ENCODE results near the gene AHCYL2. TPM values are rescaled to one million over a fixed set of nuclear protein-coding genes. Genes with fewer than 3 reads are reported as not detected.

AHCYL2 gene
- total and polyA plus RNA-seq, 2 donors (not counting 1 experiment from before 2014, with no cell fraction given), result 8.8 to 26.2 TPM

DNA sequence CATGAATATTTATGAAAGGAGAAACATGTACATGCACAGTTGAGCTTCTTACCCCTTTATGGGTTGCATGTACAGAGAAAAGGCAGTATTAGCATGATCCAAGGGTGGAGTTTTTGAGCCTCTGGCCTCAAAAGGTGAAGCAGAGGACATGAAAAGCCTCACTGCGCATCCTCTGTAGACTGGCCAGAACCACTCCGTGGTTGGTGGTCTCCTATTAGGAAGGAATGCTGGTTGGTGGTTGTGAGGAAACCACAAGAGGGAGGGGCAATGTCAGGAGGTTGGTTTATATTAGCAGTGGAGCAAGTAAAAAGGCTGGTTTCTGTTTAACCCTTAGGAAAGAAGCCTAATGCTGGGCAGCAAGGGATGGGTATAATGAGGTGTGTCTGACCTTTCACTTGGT lies 37.5 kb downstream of the AHCYL2 start:
- no peak overlapping the region for H3K4me3 ChIP-seq (ENCODE audit: control extremely low read depth in 1 of 5, extremely low read depth in 1 of 5, insufficient read depth in 1 of 5, low read depth in 2 of 5, low read length in 4 of 5)
- H3K79me2 ChIP-seq (ENCODE audit: control insufficient read depth, insufficient read depth, low read length), result peaks cover 21% of the 10 kb centered on the region
- H3K4me1 ChIP-seq (ENCODE audit: control insufficient read depth in 2 of 2, insufficient read depth in 2 of 2, low read length in 2 of 2), result peaks cover 11 to 12% of the 10 kb centered on the region in 2 donors
- 46% methylated on average over 2 of the region's 2 CpGs for WGBS (ENCODE audit: insufficient coverage)
- H3K27ac Mint-ChIP-seq, result no peak overlapping the region
- no peak overlapping the region for H2AFZ ChIP-seq (ENCODE audit: insufficient read depth, low read depth, low read length, poor library complexity, severe bottlenecking)
- no peaks in the 10 kb centered on the region for H3K9me3 Mint-ChIP-seq (ENCODE audit: insufficient read depth)
- H3K4me1 Mint-ChIP-seq, result peaks cover 21% of the 10 kb centered on the region
- TF ChIP-seq EZH2 (IDR thresholded peaks at IDR 0.05; ENCODE audit: borderline replicate concordance, insufficient read depth, low read depth, low read length, poor library complexity, severe bottlenecking), result no peak
- TF ChIP-seq, protein P1, sequence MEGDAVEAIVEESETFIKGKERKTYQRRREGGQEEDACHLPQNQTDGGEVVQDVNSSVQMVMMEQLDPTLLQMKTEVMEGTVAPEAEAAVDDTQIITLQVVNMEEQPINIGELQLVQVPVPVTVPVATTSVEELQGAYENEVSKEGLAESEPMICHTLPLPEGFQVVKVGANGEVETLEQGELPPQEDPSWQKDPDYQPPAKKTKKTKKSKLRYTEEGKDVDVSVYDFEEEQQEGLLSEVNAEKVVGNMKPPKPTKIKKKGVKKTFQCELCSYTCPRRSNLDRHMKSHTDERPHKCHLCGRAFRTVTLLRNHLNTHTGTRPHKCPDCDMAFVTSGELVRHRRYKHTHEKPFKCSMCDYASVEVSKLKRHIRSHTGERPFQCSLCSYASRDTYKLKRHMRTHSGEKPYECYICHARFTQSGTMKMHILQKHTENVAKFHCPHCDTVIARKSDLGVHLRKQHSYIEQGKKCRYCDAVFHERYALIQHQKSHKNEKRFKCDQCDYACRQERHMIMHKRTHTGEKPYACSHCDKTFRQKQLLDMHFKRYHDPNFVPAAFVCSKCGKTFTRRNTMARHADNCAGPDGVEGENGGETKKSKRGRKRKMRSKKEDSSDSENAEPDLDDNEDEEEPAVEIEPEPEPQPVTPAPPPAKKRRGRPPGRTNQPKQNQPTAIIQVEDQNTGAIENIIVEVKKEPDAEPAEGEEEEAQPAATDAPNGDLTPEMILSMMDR (IDR thresholded peaks at IDR 0.05), result no peak
- DNase-seq (no peak), ATAC-seq (ENCODE audit: low read depth) (no peak)
- no peak overlapping the region for H3K4me2 ChIP-seq (replicated peaks; ENCODE audit: low read depth, low read length, poor library complexity, severe bottlenecking)
- CTCF ChIA-PET, result interaction anchor here (0.6 to 2.0 kb wide), 4 partner anchors 9 to 127 kb away, joined by 3 to 17 read pairs (median 5); no protein-coding TSS in a partner anchor
- H4K20me1 ChIP-seq (ENCODE audit: control insufficient read depth, insufficient read depth, low read length, poor library complexity, severe bottlenecking), result no peaks in the 10 kb centered on the region
- no peaks in the 10 kb centered on the region for H3K9me3 ChIP-seq (ENCODE audit: control extremely low read depth in 1 of 3, control insufficient read depth in 2 of 3, insufficient read depth in 1 of 3, low read length in 2 of 3)
- no peak overlapping the region for H3K4me3 Mint-ChIP-seq
- no peaks in the 10 kb centered on the region for H3K27me3 Mint-ChIP-seq
- no peaks in the 10 kb centered on the region for H3K27me3 ChIP-seq (replicated peaks in 1 of 4; ENCODE audit: control extremely low read depth in 1 of 4, control insufficient read depth in 3 of 4, insufficient read depth in 4 of 4, low read length in 3 of 4)
- POLR2A ChIA-PET, result no interaction called here
- H3K9ac ChIP-seq (ENCODE audit: low read length), result no peak overlapping the region
- intact Hi-C loops (cut with micrococcal nuclease), result no loop called here
- no peaks in the 10 kb centered on the region for H3K36me3 ChIP-seq (replicated peaks in 1 of 2; ENCODE audit: control extremely low read depth in 1 of 2, control insufficient read depth in 1 of 2, extremely low read depth in 1 of 2, insufficient read depth in 2 of 2, low read length in 1 of 2)
- no peak overlapping the region for H3K27ac ChIP-seq (ENCODE audit: low read length in 2 of 2)

DNA sequence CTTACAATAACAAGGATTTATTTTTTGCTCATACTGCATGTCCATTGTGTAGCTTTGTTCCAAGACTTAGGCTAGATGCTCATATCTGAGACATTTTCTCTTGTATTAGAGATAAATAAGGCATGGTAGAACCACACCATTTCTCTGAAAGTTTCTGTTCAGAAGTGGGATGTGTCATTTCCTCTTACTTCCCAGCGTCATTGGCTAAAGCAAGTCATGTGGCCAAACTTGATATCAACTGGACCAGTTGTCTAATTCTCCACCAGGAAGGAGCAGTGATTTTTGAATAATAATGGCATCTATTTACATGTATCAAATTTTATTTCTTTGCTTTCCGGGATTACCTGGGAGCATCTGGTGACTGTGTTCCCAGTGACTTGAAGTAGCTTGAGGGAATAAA lies 38.3 kb downstream of the AHCYL2 start:
- no peak for ATAC-seq (ENCODE audit: low read depth)
- no peak overlapping the region for H3K9ac ChIP-seq (ENCODE audit: low read length)
- peaks cover 21% of the 10 kb centered on the region for H3K79me2 ChIP-seq (ENCODE audit: control insufficient read depth, insufficient read depth, low read length)
- no peak overlapping the region for H3K27ac Mint-ChIP-seq
- no peak overlapping the region for H3K27ac ChIP-seq (ENCODE audit: low read length in 2 of 2)
- H2AFZ ChIP-seq (ENCODE audit: insufficient read depth, low read depth, low read length, poor library complexity, severe bottlenecking), result no peak overlapping the region
- no peaks in the 10 kb centered on the region for H3K9me3 Mint-ChIP-seq (ENCODE audit: insufficient read depth)
- H3K27me3 Mint-ChIP-seq, result no peaks in the 10 kb centered on the region
- CTCF ChIA-PET, result interaction anchor here (0.9 to 1.2 kb wide), 3 partner anchors 8 to 44 kb away, joined by 4 read pairs; no protein-coding TSS in a partner anchor
- no peaks in the 10 kb centered on the region for H3K36me3 ChIP-seq (replicated peaks in 1 of 2; ENCODE audit: control extremely low read depth in 1 of 2, control insufficient read depth in 1 of 2, extremely low read depth in 1 of 2, insufficient read depth in 2 of 2, low read length in 1 of 2)
- no peak overlapping the region for H3K4me3 Mint-ChIP-seq
- no peaks in the 10 kb centered on the region for H3K9me3 ChIP-seq (ENCODE audit: control extremely low read depth in 1 of 3, control insufficient read depth in 2 of 3, insufficient read depth in 1 of 3, low read length in 2 of 3)
- POLR2A ChIA-PET, result no interaction called here
- no peak overlapping the region for H3K4me3 ChIP-seq (ENCODE audit: control extremely low read depth in 1 of 5, extremely low read depth in 1 of 5, insufficient read depth in 1 of 5, low read depth in 2 of 5, low read length in 4 of 5)
- no CpG with 5 or more reads among the region's 2 CpGs for WGBS (ENCODE audit: insufficient coverage)
- no peaks in the 10 kb centered on the region for H3K27me3 ChIP-seq (replicated peaks in 1 of 4; ENCODE audit: control extremely low read depth in 1 of 4, control insufficient read depth in 3 of 4, insufficient read depth in 4 of 4, low read length in 3 of 4)
- H3K4me1 ChIP-seq (ENCODE audit: control insufficient read depth in 2 of 2, insufficient read depth in 2 of 2, low read length in 2 of 2), result peaks cover 10 to 12% of the 10 kb centered on the region in 2 donors
- no peaks in the 10 kb centered on the region for H4K20me1 ChIP-seq (ENCODE audit: control insufficient read depth, insufficient read depth, low read length, poor library complexity, severe bottlenecking)
- TF ChIP-seq EZH2 (IDR thresholded peaks at IDR 0.05; ENCODE audit: borderline replicate concordance, insufficient read depth, low read depth, low read length, poor library complexity, severe bottlenecking), result no peak
- TF ChIP-seq, protein P1 (IDR thresholded peaks at IDR 0.05), result no peak
- DNase-seq, result no peak
- H3K4me2 ChIP-seq (replicated peaks; ENCODE audit: low read depth, low read length, poor library complexity, severe bottlenecking), result no peak overlapping the region
- intact Hi-C loops (cut with micrococcal nuclease), result no loop called here
- H3K4me1 Mint-ChIP-seq, result peaks cover 18% of the 10 kb centered on the region

All from B cell (primary cell).